LNCAP (cell line): ENCODE data around the gene SUOX.

Experiments
- CTCF ChIP-seq: fragments of 450-650 bp; IDR thresholded peaks from 2 replicates; pipeline ENCODE4 v1.5.1; 2017; ENCODE audit warnings: mild to moderate bottlenecking

SUOX gene

GRCh38 chr12:56007564-56008559 lies 10.8 kb downstream of the SUOX start:
- no peak for TF ChIP-seq CTCF

GRCh38 chr12:56010111-56010570 lies 13.1 kb downstream of the SUOX start:
- no peak for TF ChIP-seq CTCF

- TF ChIP-seq CTCF = no peak
These were observed 14.5 kb downstream of the SUOX start for GRCh38 chr12:56011509-56012090.

- TF ChIP-seq CTCF = no peak
These were observed 16.4 kb downstream of the SUOX start for GRCh38 chr12:56013482-56013881.

GRCh38 chr12:56014205-56014604 lies 17.1 kb downstream of the SUOX start:
- no peak for TF ChIP-seq CTCF

GRCh38 chr12:56017181-56017580 lies 20.1 kb downstream of the SUOX start:
- no peak for TF ChIP-seq CTCF

GRCh38 chr12:56018356-56018755 lies 21.3 kb downstream of the SUOX start:
- no peak for TF ChIP-seq CTCF
